ENCODE data around the gene JARID2. TPM values are rescaled to one million over a fixed set of nuclear protein-coding genes. Genes with fewer than 3 reads are reported as not detected.

The JARID2 gene
- total RNA-seq, 1 donor from 2014 or later = 7.5 TPM

- DNase-seq (ENCODE audit: low read depth, low spot score) = no peak
Observed at GRCh38 chr6:15352845-15353244, 107.0 kb downstream of the JARID2 start.

- DNase-seq (ENCODE audit: low read depth, low spot score) = no peak
Observed at GRCh38 chr6:15355683-15356099, 109.8 kb downstream of the JARID2 start.

GRCh38 chr6:15356179-15356578 lies 110.3 kb downstream of the JARID2 start:
- DNase-seq (ENCODE audit: low read depth, low spot score) = no peak

- DNase-seq (ENCODE audit: low read depth, low spot score) = no peak
Observed at GRCh38 chr6:15356937-15357336, 111.1 kb downstream of the JARID2 start.

GRCh38 chr6:15357782-15358181 lies 111.9 kb downstream of the JARID2 start:
- DNase-seq (ENCODE audit: low read depth, low spot score) = no peak

GRCh38 chr6:15358579-15359327 lies 112.9 kb downstream of the JARID2 start:
- no peak for DNase-seq (ENCODE audit: low read depth, low spot score)

- DNase-seq (ENCODE audit: low read depth, low spot score) = no peak
Observed at GRCh38 chr6:15359335-15359862, 113.5 kb downstream of the JARID2 start.

- DNase-seq (ENCODE audit: low read depth, low spot score) = no peak
Observed at GRCh38 chr6:15360300-15360699, 114.4 kb downstream of the JARID2 start.

GRCh38 chr6:15361197-15361596 lies 115.3 kb downstream of the JARID2 start:
- DNase-seq (ENCODE audit: low read depth, low spot score) = no peak

- no peak for DNase-seq (ENCODE audit: low read depth, low spot score)
Observed at GRCh38 chr6:15362274-15363160, 116.6 kb downstream of the JARID2 start.

- DNase-seq (ENCODE audit: low read depth, low spot score) = no peak
Observed at GRCh38 chr6:15363164-15363522, 117.3 kb downstream of the JARID2 start.

GRCh38 chr6:15363523-15364400 lies 117.9 kb downstream of the JARID2 start:
- no peak for DNase-seq (ENCODE audit: low read depth, low spot score)

GRCh38 chr6:15364401-15365037 lies 118.7 kb downstream of the JARID2 start:
- no peak for DNase-seq (ENCODE audit: low read depth, low spot score)

- DNase-seq (ENCODE audit: low read depth, low spot score) = no peak
Observed at GRCh38 chr6:15365273-15365687, 119.4 kb downstream of the JARID2 start.

GRCh38 chr6:15366003-15366535 lies 120.2 kb downstream of the JARID2 start:
- DNase-seq (ENCODE audit: low read depth, low spot score) = no peak

- DNase-seq (ENCODE audit: low read depth, low spot score) = no peak
Observed at GRCh38 chr6:15366879-15367278, 121.0 kb downstream of the JARID2 start.

- DNase-seq (ENCODE audit: low read depth, low spot score) = no peak
Observed at GRCh38 chr6:15368186-15368585, 122.3 kb downstream of the JARID2 start.

- DNase-seq (ENCODE audit: low read depth, low spot score) = no peak
Observed at GRCh38 chr6:15368873-15369272, 123.0 kb downstream of the JARID2 start.

- DNase-seq (ENCODE audit: low read depth, low spot score) = no peak
Observed at GRCh38 chr6:15369838-15370237, 124.0 kb downstream of the JARID2 start.
